T1000 (cell line): Measurements from ENCODE around the gene S100A11.

Source experiments
- DNase-seq: peaks from one replicate; lab custom pipeline; 2025; ENCODE audit warnings: mixed read lengths; lab: John Stamatoyannopoulos, UW

S100A11 gene

GRCh38 chr1:151984313-151984956, 52.4 kb downstream of the S100A11 start:
- no peak for DNase-seq
